Inflammatory macrophage (primary cell): ENCODE results near the gene TOMM6.

Experiments
- DNase-seq, 2 donors: peaks; one replicate each; pipeline ENCODE4 v3.0.0-alpha.2; 2020 to 2022
- total RNA-seq, 18 experiments: gene quantifications; one replicate each; lab custom pipeline; 2026; ENCODE audit warnings: mixed read lengths in 6 of 18, inconsistent platforms in 2 of 18; lab: John Stamatoyannopoulos, UW

TOMM6 gene
- total RNA-seq: 0 reads per million in 18 experiments

DNA sequence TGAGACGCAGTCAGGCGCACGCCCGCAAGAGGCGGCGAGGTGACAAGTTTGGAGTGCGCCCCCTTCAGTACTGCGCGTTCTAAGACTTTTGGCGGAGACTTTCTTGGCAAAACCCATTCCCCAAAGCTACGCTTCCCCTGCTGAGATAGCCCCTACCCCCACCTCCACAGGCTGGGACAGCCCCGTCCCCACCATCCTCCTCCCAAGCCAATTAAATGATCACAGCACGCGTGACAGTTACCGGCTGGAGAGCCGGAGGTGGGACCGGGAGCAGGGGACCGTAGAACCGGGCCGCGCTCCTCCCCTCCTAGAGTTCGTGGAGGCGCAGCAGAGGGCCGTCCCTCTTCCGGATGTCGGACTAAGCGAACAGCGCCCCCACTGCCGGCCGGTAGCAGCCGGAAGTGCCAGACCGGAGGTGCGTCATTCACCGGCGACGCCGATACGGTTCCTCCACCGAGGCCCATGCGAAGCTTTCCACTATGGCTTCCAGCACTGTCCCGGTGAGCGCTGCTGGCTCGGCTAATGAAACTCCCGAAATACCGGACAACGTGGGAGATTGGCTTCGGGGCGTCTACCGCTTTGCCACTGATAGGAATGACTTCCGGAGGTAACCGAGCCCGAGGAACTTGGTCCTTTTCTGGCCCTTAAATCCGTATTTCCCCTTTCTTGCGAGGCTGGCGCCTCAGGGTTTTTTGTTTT is at the start of gene TOMM6:
Gene TOMM6, plus strand, starts transcription at position 476 of the 699 bp plus-strand sequence. Its CDS starts 4 bp downstream, at position 480.
- DNase-seq: peak; percentile 96

DNA sequence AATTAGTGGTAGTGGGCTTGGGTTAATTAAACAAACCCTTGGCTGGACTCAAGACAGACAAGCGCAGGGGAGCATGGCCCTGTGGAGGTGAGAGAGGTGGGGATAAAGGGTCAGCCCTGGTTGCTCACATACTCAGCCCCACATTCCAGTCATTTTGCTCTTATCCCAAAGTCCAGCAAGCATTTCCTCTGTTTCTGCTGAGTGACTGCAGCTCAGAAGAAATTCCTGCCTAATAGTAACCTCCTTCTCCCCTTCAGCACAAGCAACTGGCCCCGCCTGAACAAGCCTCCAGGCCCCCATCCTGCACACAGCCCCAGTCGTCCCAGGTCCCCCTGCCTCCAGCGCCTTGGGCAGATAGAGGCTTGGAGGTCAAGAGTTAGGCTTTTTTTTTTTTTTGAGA is 48.5 kb upstream of the TOMM6 start:
- DNase-seq: no peak

DNA sequence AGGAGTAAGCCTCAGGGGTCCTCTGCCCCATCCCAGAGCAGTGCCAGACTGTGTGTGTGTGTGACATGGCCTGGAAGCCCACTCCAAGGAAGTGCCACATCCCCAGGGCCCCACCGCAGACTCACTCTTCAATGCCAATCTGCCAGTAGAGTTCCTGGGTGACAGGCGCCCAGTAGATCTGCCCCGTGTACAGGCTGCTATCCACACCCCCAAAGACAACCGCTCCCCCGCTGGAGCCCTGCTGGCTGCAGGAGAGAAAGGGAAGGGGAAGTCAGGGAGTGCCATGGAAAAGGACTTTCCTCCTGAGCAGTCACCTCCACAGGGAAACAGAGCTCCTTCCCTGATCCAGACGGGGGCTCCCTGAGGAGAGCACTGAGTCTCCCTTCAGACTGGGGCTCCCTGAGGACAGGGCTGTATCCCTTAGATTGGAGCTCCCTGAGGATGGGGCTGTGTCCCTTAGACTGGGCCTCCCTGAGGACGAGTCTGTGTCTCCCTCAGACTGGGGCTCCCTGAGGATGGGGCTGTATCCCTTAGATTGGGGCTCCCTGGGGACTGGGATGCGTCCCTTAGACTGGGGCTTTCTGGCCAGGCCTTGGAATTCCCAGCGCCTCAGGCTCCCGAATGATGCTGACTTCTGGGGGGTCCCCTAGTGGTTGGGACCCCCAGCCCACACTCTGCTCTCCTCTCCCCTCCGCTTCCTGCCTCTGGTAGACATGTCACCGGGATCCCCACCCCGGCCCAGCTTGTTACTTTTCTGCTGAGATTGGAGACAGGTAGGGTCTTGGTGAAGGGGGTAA is 46.9 kb upstream of the TOMM6 start:
- DNase-seq: no peak

DNA sequence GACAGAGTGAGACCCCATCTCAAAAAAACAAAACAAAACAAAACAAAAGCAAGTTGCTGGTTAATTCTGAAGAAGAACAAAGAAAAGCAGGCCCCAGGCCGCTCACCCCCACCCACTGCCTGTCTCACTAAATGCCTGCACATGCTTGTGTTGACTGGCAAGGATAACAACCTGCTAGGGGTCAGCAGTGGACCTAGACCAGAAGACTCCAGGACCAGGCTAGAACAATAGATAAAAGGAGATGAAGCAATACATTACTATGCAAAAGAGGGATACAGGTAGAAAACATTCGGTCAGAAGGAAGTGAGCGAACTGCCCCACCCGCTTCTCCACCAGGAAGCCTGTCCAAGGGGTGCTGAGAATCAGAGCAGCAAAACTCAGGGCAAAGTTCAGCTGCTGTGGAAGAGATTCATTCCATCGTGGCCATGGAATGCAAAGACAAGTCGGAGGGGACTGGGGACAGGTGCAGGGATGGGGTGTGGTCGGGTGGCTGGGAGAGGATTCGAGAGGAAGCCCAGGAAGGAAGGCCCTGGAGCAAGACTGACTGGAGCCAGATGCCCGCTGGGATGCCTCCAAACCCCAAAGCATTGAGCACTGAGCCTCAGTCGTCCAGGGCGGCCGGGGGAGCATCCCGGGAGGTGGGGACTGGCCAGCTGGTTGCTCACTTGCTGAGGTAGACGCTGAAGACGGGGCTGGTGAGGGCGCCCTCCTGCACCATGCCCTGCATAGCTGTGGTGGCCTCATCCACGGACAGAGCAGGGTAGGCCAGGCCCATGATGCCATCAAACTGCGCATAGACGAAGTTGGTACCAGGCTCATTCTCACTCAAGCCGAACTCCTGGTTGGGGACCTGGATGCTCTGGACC is 45.6 kb upstream of the TOMM6 start:
- no peak for DNase-seq

DNA sequence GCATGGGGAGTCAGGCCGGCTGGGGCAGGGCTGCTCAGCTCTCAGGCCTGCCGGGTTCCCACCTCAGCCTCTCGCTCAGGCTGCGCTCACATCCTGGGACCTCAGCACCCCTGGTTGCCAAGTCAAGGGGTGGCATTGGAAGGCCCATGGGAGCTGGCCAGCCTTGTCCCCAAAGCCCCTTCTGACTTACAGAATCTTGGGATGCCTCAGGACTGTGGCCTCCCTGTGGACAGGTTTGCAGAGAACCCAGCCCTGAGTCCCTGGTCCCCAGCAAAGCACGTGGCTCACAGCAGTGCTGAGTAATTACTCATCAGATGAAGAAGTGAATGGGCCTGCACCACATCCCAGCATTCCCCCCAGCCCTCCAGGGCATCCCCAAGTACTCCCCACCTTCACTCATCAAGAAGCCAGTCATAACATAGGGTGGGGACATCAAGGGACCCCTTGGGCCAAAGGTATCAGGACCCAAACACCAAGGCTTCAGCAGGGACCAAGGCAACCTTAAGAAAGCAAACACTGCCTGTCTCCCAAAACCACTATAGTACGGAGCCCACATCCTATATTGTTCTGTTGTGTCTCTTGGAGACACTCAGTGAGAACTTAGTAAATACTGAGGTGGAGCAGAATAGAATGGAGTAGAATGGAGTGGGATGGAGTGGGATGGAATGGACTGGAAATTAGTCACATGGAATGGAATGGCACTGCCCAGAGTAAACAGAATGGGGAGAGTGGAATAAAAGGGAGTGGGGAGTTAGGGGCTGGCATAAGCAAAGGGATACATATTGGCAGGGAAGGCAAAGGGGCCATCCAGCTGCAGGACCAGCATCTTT is 43.9 kb upstream of the TOMM6 start:
- DNase-seq: no peak

DNA sequence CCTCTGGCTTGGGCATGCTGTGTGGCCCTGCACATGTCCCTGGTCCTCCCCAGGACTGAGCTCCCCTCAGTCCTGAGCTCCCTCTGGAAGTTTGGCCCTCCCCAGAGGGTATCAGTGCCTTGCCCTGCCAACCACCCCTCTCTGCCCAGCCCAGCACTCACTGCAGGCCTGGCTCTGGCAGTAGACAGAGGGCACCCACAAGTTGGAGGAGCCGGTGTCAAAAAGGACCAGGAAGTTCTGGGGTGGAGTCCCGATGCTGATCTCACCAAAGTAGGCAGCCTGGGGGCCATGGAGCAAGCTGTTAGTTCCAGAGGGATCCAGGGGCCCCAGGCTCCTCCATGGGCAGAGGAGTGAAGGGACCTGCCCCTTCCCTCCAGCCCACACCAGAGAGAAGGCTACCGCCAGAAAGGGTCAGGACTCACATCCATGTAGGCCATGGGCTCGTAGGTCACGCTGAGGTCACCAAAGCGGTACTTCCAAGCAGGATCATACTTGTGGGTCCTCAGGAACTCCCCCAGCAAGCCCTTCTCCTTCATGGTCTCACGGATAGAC is 43.2 kb upstream of the TOMM6 start:
- DNase-seq: no peak

DNA sequence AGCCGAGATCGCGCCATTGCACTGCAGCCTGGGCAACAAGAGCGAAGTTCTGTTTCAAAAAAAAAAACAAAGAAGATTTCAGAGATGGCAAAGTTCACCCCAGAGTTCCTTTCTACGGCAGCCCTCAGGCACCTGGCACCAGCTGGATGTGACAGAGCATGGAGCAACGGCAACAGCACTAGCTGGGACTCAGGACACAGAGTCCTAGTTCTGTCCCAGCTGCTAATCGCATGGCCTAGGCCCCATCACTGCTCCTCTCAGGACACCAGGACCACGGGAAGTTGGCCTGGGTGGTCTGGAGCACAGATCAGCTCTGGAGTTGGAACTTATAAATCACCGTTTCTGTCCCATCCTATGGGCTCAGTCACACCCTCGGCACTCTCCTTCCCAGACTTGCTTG is 41.4 kb upstream of the TOMM6 start:
- no peak for DNase-seq

DNA sequence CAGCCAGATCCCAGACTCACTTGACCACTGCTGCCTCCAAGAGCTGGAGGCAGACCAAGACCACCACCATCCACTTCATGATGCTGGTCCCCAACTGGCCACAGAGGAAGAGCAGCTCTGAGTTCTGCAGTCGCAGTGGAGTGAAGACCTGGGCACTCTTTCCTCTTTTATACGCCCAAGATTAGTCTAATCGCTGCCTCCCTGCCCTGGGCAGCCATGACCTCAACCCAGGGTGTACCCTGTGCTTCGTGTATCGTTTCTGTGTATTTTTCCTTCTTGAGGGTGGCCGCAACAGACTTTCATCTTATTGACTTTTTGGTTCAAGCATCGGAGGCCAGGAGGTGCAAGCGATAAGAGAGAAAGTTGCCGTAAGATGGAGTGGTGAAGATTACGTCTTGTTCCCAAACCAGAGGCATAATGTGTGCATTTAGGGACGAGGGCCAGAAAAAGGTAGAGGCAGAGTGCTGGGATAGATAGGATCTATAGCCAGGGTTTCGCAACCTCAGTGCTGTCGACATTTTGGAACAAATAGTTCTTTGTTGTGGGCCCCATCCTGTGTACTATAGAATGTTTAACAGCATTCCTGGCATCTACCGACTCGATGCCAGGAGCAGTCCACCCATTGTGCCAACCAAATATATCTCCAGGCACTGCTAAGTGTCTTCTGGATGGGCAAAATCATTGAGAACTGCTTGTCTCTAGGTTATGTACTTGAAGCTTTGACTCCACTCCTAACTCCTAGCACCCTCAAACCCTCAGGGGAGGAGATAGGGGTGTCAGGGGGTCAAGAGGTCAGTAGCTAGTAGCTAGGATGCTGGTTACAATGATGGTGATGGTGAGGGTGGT is 40.0 kb upstream of the TOMM6 start, which contains the start of gene PGC:
Gene PGC, minus strand, starts transcription at position 142 of the 846 bp plus-strand sequence. Its CDS starts 63 bp downstream, at position 79.
- no peak for DNase-seq

DNA sequence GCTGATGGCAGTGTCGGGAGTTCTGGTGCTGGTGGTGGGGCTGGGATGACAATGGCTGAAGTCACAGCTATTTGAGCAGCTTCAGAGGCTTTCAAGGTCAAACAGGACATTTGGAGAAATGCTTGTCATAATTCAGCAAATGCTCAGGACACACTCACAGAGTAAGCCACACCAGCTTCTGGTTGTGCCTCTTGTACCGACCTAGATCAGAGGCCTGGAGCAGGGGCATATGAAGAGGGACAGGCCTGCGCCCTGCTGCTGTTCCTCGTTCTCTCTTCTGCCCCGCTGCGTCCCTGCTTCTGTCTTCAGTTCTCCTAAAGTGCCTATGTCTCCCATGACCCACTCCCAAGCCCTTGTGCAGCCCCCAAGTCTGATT is 39.4 kb upstream of the TOMM6 start:
- no peak for DNase-seq

DNA sequence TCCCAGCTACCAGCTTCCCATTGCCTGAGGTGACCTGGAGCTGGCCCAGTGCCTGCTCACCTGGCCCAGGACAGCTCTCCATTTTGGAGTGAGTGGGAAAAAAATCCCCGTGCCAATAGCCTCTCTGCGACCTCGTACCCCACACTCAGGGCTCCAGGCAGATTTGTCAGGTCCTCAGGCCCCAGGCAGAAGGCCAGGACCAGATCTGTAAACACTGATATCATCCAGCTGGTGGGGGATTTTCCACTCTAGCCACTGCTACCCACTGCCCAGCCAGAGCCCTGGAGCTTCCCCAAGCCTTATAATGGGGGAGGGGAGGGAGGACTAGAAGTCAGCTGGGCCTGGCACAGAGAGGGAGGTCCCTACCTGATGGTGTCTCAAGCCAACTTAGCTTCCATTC is 39.0 kb upstream of the TOMM6 start:
- no peak for DNase-seq

DNA sequence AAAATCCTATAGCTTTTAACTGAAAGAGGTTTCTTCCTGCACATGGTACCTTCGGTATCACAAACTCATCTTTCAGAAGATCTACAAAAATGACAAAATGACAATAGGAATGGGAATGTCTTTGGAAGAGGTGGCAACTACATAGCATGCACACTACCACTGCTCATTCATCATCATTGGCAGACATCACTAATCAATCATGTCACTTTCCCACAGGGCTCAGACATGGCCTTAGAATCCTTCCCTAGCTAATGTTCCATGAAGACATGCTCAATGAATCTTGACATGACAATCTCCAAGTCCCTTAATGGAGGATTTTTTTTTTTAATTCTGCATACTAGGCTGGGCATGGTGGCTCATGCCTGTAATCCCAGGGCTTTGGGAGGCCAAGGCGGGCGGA is 37.1 kb upstream of the TOMM6 start:
- no peak for DNase-seq

DNA sequence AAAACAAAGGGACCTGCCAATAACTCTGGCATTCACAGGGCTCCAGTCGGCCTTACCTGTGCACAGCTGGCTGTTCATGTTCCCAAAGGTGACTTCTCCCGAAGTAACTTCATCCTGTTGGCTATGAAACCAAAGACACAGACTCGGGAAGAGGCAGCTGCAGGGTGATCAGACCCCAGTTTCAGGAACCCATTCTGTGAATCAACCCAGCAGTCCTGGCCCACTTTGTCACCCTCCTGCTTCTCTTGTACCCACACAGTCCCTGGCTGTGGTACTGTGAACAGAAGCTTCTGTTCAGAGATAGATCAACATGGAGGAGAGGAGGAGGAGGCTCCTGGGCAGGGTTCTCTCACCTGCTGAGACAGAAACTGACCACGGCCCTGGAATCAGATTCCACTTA is 31.6 kb upstream of the TOMM6 start:
- DNase-seq: no peak

DNA sequence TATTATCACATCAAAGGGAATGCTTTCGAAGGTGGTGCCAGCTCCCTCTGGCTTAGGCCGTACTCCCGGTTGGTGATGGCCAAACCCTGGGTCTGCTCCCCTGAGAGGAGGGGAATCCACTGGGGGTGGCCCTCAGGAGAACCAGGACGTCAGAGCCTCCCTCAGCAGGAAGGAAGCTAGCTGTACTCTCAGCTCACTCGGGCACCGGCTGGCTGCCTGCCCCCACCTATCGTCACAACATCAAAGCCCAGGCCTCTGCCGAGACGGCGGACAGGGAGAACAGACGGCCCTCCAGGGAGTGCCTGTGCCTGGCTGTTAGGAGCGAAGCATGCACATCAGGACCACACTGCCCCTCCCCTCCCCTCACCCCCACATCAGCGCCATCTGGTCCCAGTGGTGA is 31.1 kb upstream of the TOMM6 start:
- DNase-seq: no peak

DNA sequence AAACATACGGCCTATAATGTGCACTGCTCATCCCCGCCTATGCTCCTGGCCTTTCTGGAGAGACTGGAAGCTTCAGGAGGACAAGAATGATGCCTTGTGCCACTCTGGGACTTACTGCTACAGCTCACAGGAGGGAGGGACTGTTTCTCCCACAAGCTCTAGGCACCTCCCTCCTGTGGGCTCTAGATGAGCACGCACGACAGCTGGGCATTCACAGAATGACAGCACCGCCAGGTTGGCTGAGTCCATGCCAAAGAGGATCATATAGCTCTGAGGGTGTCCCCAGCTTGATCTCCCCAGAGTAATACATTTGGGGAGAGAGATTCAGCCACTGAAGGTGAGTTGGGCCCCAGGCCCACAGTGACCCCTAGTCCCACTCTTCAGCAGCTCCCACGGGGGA is 30.2 kb upstream of the TOMM6 start:
- no peak for DNase-seq

DNA sequence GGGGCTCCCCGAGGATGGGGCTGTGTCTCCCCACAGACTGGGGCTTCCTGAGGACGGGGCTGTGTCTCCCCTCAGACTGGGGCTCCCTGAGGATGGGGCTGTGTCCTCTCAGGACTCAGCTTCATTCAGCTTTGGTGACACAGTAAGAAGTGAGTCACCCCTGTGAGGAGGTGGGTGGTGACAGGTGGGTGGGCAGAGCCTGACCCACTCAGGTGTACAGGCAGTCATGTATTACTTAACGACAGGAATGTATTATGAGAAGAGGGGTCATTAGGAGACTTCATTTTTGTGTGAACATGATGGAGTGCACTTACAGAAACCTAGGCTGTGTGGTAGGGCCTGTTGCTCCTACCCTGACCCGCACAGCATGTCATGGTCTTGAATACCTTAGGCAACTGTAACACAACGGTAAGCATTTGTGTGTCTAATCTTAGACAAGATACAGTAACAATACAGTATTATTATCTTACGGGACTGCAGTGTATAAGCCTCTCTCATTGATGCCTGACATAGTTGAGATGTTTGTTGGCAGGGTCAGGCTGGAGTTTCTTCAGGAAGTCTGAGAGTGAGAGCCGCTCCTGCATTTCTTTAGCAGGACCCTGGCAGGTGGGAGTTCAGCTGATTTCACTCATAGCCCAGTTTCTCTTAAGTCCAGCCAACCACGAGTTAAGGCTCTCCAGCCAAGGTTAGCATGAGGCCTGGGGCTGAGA is 29.4 kb upstream of the TOMM6 start:
- DNase-seq: no peak

DNA sequence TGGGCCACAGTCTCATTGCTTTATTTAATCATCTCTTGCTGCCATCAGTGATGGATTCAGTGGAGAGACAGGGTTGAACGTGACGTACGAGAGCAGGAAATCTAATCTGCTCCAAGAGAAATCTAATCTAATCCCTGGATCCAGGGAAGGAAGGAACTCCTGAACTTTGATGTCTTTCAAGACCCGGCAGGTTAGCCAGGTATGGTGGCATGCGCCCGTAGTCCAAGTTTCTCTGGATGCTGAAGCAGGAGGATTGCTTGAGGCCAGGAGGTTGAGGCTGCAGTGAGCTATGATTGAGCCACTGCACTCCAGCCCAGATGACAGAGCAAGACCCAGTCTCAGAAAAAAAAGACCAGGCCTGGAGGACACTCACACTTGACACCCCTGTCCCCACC is 28.9 kb upstream of the TOMM6 start:
- no peak for DNase-seq

DNA sequence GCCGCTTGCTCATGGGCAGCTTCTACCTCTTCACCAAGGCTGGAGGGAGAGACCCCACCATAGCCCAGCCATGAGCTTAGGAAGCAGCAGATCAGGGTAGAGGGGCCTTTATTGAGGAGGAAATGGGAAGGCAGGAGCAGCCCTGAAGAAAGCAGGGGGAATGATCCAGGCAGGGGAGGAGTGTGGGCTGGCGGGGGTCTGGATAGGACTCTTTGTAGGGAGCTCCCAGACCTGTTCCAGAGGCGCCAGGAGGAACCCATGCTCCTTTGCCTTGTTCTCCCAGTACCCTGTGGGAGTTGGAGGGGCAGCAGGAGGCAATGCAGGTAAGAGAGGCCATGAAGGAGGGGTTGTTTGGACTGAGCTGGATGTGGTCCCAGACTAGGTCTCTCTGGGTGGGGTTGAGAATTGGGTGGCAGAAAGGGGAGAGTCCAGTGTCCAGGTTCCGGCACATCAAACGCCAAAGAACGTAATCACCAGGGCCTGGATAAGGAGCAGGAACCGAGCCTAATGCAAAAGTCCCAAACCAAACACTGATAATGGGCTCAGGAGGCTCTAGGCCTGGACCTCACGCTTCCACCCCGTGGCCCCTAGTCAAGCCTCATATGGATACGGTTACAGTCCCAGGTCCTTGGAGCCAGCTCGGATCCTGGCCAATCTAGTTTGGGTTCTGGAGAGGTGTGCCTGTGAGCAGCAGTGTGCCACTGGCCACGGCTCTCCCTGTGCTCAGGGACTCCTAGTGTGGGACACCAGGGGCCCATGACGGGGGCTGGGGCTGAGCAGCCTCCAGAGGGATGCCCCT is 28.2 kb upstream of the TOMM6 start:
- DNase-seq: no peak

DNA sequence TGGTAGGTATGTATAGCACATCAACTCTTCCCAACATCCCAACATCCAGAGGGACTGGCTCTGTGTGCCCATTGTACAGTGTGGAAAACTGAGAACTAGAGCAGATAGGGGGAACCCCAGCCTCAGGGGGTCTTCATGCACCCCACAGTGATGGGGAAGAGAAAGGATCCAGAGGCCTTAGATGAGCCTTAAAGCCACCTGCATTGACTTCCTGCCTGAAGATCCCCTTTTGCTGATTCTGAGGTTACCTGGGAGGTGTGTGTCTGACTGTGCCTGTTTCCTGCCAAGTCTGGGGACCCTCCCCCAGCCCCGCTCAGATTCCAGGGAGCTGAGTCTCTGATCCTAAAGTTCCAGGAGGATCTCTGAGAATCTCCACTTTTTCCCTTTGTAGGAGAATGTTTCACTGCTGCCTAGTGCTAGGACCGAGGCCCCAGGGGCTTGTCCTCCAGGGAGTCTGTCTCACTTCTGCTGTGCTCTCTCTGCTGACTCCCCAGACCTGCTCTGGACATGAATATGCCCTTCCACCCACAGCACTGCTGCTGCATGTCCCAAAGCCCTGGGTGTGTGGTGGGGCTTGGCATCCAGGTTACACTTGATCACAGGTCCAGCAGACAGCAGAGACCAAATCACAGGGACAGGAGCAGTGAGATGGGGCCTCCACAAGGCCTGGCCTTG is 27.5 kb upstream of the TOMM6 start:
- DNase-seq: no peak

DNA sequence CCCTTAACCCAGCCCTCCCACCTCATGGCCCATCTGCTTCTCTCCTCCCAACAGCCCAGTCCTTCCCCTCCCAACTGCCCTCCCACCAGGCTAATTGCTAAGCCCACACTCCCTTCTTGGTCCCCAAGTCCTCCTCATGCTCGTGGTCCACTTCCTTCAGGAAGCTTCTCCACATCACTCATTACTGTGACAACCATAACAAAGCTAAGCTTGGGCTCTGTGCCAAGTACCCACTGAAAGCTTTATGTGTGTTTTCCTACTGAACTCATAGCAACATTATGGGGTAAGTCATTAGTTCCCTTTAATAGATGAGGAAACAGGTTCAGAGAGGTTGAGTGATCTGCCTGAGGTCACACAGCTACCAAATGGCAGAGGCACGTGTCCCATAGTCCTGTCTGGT is 24.0 kb upstream of the TOMM6 start:
- DNase-seq: peak; percentile 72 to 79
